ENCODE data around the gene PCK2.
"Not testable (repeated sequence)": the region's sequence is repeated elsewhere in the genome, so short reads cannot be mapped to it uniquely, and the experiment has no call there.

Gene PCK2

DNA sequence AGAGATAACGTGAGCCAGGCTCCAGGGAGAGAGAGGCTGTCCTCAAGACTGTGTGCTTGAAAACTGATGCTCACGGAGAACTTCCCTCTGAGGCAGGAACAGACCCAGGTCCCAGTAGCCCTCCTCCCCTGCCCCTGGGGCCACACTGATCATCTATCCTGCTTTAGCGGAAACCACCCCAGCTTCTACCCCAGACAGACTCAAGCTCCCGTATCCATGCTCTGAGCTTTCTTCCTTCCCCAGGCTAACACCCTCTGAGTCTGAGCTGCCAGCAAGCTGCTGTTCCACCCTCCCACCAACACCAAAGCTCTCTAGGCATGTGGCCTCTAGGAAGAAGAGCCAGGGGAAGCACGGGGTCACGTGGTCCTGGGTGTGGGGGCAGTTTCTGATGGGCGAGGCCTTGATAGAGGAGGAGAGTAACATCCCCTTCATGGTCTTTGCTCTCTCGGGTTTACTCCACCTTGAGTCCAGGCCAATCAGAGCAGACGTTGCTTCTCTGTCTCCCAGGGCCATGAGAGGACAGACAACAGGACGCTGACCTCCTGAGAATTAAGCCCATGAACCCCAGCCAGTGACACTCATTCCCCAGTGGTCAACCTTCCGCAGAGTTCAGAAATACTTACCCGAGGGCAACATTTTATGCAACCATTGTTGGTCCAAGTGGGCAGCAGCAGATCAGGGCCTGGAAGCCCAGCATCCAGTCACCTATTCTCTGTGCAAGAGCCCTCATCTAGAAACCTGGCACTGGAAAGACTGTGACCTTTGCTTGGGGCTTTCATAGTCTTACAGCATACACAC is 1.4 kb downstream of the PCK2 start:
- peak; percentile 31 for DNase-seq (ENCODE audit: low read depth, low spot score)

DNA sequence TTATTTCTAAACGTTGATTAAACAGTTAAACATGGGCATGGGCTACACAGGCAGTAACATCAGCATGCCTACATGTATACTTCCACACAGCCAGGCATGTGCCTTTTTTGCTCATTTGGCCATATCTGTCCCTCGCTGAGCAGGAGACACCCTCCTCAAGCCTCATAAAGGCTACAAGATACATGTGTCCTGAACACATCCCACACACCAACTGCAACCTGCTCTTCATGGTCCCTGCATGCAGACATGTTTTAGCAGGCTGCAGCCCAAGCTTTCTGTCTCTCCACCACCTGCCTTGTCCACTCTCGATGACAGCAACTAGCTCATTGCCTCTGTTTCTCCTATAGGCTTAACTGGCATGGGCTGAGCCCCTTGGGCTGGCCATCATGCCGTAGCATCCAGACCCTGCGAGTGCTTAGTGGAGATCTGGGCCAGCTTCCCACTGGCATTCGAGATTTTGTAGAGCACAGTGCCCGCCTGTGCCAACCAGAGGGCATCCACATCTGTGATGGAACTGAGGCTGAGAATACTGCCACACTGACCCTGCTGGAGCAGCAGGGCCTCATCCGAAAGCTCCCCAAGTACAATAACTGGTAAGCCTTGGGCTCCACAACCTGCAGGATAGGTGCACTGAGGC is 2.6 kb downstream of the PCK2 start:
- DNase-seq (ENCODE audit: low read depth, low spot score), result no peak

DNA sequence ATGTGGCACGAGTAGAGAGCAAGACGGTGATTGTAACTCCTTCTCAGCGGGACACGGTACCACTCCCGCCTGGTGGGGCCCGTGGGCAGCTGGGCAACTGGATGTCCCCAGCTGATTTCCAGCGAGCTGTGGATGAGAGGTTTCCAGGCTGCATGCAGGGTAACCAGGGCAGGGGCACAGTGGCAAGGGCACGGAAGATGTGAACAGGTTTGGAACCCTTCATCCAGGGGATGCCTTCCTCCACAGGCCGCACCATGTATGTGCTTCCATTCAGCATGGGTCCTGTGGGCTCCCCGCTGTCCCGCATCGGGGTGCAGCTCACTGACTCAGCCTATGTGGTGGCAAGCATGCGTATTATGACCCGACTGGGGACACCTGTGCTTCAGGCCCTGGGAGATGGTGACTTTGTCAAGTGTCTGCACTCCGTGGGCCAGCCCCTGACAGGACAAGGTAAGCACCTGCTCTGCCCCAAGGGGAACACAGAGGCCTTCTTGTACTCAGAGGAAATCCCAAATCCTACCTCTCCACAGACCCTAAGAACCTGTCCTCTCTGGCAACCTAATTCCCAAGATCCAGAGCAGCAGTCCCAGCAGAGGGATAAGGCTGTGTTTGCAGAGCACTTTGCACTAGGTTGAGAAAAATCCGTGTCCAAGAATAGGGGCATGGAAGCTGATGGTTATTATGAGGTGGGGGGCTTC is 4.3 kb downstream of the PCK2 start:
- DNase-seq (ENCODE audit: low read depth, low spot score), result no peak

DNA sequence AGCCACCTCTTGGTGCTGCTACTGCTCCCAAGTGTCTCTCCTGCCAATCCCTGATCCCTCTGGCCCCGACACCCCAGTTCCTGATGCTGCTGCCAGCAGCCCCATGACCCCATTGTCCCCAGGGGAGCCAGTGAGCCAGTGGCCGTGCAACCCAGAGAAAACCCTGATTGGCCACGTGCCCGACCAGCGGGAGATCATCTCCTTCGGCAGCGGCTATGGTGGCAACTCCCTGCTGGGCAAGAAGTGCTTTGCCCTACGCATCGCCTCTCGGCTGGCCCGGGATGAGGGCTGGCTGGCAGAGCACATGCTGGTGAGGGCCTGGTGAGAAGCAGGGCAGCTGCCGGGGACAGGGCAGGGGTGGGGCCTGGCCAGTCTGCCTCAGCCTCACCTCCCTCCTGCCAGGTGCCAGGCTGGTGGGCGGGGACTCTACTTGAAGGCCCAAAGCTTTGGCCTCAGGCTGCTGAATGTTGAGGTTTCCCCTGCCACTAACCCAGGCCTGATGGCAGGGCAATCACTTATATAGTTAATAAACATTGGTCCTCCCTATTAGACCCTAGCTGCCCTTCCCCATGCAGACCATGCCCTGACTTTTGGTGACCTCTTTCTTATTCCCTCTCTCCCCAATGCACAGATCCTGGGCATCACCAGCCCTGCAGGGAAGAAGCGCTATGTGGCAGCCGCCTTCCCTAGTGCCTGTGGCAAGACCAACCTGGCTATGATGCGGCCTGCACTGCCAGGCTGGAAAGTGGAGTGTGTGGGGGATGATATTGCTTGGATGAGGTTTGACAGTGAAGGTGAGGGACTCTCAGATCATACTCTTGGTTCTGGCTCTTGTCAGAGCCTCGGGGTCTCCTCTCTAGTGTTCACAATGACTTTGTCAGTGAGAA is 5.1 kb downstream of the PCK2 start:
- no peak for DNase-seq (ENCODE audit: low read depth, low spot score)

DNA sequence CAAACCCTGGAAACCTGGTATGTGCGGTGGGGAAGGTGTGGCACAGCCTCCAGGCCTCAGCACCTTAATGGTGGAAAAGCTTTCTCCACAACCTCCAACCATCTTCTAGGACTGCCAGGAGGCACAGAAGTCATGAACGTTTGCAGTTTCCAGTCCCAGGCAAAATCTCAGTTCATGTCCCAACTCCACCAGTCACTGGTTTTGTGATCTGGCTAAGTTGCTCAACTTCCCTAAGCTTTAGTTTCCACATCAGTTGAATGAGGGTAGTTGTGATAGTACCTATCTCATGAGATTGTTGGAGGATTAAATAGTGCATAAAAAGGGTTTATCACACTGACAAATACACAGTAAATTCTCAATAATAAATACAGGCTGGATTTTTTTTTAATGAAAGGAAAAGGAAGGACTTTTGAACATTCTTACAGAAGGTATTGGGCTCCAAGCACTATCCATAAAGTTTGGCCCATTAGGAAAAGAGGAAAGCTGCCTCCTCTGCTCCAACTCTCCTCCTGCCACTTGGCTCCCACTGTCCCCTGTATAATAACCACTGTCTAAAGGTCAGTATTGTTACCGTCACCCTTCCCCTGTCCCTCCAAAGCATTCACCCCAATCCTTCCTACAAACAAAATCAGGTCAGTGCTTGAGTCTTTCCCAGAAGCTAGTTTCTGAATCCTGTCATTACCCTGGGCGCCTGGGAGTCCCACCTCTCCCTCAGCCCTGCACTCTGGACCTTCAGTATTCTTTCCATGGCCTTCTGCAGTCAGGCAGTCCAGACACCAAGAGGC is 6.3 kb downstream of the PCK2 start:
- no peak for DNase-seq (ENCODE audit: low read depth, low spot score)

DNA sequence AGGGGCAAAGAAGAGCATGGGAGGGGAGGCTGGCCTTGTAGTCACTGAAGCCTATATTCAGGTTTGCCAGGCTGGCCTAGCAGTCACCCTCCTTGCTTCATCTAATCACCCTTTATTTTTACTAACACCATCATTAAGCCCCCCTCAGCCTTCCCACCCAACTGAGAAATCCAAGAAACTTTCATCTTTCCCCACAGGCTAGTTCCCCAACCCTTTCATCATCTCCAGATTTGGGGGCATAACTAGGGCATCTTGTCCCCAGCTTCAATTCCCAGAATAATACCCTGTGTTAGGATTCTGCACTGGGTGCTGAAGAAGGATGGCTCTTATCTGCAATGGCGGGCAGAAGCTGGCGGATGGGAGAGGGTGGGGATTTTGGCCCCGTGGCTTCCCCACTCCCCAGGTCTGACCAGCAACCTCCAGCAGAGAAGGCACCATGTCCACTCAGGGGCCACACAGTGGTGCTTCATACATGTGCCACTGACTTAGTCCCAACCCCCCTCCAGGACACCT is 6.9 kb downstream of the PCK2 start:
- DNase-seq (ENCODE audit: low read depth, low spot score), result no peak

DNA sequence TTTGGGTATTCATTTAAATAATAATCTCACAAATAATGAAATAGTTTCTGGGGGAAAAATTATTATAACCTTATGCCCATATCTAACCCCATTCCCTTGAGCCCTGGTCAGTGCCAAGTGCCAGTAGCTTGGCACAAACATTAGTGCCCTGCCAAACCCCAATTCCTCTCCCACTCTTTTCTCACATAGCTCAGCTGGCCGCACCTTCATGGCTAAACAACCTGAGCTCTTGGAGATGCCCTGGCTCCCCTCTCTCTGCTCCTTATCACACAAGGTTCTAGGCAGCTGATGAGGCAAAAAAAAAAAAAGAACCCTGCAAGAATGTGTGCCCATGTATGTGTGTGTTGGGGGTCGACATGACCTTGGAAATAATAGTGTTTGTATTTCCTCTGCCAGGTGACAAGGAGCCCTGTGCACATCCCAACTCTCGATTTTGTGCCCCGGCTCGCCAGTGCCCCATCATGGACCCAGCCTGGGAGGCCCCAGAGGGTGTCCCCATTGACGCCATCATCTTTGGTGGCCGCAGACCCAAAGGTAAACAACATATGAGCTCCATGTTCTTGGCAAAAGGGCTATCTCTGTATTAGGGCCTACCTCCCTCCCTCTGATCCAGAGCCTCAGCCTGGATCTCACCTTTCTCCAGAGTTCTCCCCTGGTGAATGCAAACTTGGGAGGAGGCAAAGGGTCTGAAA is 8.4 kb downstream of the PCK2 start:
- DNase-seq (ENCODE audit: low read depth, low spot score), result no peak

DNA sequence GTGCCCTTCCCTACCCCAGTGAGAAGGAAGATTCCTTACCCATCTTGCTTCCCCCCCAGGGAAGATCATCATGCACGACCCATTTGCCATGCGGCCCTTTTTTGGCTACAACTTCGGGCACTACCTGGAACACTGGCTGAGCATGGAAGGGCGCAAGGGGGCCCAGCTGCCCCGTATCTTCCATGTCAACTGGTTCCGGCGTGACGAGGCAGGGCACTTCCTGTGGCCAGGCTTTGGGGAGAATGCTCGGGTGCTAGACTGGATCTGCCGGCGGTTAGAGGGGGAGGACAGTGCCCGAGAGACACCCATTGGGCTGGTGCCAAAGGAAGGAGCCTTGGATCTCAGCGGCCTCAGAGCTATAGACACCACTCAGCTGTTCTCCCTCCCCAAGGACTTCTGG is 9.3 kb downstream of the PCK2 start:
- DNase-seq (ENCODE audit: low read depth, low spot score), result no peak

DNA sequence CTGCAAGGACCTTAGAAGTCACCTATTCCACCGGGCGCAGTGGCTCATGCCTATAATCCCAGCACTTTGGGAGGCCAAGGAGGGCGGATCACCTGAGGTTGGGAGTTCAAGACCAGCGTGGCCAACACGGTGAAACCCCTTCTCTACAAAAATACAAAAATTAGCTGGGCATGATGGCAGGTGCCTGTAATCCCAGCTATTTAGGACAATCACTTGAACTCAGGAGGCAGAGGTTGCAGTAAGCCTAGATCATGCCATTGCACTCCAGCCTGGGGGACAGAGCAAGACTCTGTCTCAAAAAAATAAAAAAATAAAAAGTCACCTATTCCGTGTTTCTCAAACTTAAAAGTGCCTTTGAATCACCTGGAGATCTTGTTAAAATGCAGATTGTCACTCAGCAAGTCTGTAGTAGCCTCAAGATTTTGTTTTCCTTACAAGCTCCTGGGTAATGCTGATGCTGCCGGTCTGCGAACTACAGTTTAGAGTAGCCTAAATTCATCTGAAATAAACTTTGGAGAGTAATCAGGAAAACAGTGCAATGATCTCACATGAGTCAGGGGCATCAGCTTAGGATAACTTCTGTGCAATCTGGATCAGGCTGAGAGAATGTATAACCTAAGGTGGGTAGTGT is 11.6 kb downstream of the PCK2 start:
- DNase-seq (ENCODE audit: low read depth, low spot score), result not testable (repeated sequence)

DNA sequence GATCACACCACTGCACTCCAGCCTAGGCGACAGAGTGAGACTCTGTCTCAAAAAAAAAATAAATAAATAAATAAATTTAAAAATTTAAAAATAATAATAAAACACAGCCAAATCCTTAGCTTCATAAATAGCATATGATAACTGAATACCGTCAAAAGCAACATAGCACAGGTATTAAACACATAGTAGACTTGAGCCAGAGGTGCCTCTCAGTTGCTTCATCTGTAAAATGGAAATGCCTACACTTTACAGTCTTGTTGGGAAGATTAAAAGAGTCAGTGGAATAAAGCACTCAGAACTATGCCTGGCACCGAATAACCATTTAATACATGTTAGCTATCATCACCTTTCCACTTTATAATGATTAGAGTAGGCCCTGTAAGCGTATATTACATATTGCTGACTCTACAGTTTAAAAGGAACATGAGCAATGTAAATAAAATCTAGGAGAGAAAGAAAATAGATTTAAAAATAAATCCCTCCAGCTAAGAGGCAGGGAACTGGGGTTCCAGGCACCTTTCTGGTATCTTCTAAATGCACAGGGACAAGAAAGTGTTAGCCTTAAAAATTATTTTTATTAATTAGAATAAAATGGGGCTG is 12.7 kb downstream of the PCK2 start:
- no peak for DNase-seq (ENCODE audit: low read depth, low spot score)

DNA sequence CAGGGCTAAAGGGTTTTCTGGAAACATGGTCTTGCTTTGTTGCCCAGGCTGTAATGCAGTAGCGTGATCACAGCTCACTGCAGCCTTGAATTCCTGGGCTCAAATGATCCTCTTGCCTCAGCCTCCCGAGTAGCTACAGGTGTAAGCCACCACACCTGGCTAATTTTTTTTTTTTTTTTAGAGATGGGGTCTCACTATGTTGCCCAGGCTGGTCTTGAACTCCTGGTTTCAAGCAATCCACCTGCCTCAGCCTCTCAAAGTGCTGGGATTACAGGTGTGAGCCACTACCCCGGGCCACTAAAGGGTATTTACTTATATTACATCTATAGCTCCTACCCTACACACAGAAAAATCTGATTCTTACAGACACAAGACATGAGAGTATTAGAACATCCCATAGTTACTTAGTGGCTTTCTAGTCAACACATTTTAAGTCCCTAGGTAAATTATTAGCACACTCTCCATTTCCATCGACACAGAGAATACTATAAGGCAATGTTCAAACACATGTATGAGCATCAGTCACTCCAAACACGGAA is 14.3 kb downstream of the PCK2 start:
- DNase-seq (ENCODE audit: low read depth, low spot score), result no peak

DNA sequence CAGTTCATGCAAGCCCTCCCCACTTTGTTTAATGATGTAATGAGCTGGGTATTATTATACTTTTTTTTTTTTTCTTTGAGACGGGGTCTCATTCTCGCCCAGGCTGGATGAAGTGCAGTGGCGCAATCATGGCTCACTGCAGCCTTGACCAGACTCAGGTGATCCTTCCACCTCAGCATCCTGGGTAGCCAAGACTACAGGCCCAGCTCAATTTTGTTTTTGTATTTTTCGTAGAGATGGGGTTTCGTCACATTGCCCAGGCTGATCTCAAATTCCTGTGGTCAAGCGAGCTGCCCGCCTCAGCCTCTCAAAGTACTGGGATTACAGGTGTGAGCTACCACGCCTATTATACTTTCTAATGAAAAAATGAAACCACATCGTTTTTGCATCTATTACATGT is 15.9 kb downstream of the PCK2 start:
- no peak for DNase-seq (ENCODE audit: low read depth, low spot score)

DNA sequence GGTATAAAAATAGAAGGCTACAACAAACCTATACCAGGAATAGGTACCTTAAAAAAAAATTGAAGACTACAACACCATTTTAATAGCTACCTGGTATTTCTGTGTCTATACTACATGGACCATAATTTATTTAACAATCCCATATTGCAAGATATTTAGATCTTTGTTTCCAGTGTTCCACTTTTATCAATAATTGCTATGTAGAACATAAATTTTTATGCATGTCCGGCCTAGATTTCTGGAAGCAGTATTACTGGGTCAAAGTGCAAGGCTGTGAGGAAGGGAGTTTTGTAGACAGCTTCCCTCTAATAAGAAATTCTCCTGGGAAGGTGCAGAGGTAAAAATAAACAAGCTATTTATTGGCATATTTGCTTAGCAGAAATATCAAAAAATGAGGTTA is 16.4 kb downstream of the PCK2 start:
- DNase-seq (ENCODE audit: low read depth, low spot score), result no peak

DNA sequence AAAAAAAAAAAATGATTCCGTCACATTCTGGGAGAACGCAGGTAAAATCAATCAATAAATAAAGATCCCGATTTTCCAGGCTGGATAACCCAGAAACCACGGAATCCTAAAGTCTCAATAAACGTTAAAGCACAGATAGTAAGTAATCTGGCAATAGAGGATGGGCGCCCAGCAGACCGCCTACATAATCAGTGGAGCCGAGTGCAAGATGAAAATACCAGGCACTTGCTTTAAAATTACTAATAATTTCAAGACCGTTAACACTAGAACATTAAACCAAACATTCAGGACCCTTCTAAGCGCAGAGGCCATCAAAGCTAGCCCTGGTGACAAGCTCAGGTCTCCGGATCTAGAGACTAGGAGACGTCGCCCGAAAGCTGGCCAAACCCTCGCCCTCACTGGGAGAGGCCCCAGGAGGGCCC is 19.3 kb downstream of the PCK2 start:
- no peak for DNase-seq (ENCODE audit: low read depth, low spot score)

DNA sequence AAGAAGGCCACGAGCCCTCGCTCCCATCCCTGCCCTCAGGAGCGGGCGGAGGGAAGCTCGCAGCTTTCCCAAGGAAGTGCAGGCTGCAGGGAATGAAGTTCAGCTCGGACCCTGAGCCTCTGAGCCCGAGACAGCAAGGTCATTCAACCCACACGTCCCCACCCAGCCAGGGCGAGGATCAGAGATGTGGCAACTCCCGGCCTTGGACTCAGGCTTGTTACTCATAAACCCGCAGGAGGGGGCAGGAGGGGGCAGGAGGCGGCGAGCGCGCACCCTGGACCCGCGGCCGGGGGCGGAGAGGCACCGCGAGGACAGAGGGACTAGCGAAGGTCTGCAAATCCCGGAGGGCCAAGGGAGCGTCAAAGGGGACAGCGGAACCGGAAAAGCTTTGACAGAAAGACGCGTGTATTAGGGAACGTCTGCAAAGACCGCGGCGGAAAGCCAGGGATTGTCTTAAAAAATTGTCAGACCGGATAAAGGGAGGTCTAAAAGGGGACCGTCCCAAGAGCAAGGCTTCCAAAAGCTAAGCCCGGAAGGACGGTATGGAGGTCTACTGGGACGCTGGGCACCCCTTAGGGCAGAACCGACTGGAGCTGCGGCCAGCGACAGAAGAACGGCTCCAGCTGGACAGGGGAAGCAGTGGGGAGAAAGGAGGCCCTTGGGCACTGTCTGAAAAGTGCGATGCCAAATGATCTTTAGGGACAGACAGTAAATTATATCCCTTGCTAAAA is 19.9 kb downstream of the PCK2 start:
- peak; percentile 41 for DNase-seq (ENCODE audit: low read depth, low spot score)

DNA sequence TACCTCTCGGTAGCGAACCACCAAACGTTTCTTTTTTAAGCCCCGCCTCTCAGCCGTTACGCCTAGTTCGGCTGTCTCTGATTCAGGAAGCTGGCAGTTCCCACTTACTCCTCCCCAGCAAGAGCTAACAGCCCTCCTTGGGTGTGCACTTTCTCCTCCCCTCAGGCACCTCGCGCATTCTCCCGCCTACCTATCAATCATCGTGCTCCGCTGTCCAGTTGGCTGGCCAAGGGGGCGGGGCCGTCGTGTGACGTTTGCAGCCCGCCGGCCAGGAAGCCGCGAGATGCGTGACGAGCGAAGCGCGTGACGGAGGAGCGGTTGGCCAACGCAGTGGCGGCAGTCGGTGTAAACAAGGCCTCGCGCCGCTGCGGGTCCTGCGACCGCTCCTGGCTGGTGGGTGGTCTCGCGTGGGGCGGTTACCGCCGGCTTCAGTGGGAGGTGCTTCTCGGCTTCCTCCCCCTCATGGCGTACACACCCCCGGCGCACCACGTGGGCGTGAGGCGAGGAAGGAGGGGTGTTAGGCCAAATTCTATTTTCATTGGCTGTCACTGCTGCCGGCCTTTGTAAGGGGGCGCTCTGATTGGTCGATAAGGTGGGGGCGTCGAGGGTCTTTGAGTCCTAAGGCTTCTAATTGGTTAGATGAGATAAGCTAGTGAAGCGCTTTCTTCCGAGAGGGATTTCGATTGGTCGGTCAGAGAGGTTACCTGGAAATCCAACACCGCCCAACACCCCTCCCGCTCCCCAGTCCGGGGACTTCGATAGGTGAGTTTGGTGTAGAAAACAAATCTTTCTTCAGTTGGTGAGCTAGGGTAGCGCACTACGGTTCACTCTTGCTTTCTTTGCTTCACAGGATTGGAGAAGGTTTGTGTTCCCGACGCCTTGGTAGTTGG is 20.7 kb downstream of the PCK2 start, which contains the start of the genes DCAF11 and NRL:
Gene DCAF11, plus strand, starts transcription at position 246 of the 890 bp plus-strand sequence. CDS start 818 bp downstream, outside the sequence.
Gene NRL, minus strand, starts transcription at position 418 of the 890 bp plus-strand sequence. CDS start 32,101 bp downstream, outside the sequence.
- peak; percentile 98 for DNase-seq (ENCODE audit: low read depth, low spot score)
